Epithelial cell of proximal tubule (primary cell): Measurements from ENCODE around the gene HMGCLL1. TPM values are rescaled to one million over a fixed set of nuclear protein-coding genes. Genes with fewer than 3 reads are reported as not detected.

Source experiments
- DNase-seq: peaks from one replicate; pipeline ENCODE4 v3.0.0-alpha.2; 2011; ENCODE audit warnings: low read depth
- H3K4me3 ChIP-seq: 2 replicates; pipeline ENCODE4 v1.5.1; 2011; ENCODE audit warnings: low read depth, mild to moderate bottlenecking, low read length
- total RNA-seq: library from RNA; depleted of rRNA; stranded (reverse); fragments of >200 nt; gene quantifications from 2 replicates; pipeline ENCODE4 v1.2.3, GENCODE V29; 2015
- TF ChIP-seq, protein P1 (sequence below): conservative IDR thresholded peaks from 2 replicates; pipeline ENCODE4 v1.5.1; 2012; ENCODE audit warnings: low read depth, mild to moderate bottlenecking, low read length

The HMGCLL1 gene
- total RNA-seq, 1 donor from 2014 or later, result 0.06 TPM

DNA sequence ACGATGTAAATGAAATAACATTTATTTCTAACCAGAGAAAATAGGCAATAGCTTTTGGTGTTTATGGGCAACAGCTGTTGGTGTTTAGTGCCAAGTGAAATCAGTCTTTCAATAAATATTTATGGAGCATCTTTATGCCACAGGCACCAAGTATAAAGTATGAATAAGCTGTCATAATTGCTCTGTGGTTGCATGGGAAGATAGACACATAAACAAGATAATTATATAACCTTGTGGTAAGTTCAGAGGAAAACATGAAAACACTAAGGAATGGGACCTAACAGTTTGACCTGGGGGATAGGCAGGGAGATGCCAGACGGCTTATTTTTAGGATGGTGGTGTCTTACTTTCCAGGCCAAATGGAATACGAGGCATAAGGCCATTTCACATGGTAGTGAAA is 140.8 kb downstream of the HMGCLL1 start:
- TF ChIP-seq, protein P1, sequence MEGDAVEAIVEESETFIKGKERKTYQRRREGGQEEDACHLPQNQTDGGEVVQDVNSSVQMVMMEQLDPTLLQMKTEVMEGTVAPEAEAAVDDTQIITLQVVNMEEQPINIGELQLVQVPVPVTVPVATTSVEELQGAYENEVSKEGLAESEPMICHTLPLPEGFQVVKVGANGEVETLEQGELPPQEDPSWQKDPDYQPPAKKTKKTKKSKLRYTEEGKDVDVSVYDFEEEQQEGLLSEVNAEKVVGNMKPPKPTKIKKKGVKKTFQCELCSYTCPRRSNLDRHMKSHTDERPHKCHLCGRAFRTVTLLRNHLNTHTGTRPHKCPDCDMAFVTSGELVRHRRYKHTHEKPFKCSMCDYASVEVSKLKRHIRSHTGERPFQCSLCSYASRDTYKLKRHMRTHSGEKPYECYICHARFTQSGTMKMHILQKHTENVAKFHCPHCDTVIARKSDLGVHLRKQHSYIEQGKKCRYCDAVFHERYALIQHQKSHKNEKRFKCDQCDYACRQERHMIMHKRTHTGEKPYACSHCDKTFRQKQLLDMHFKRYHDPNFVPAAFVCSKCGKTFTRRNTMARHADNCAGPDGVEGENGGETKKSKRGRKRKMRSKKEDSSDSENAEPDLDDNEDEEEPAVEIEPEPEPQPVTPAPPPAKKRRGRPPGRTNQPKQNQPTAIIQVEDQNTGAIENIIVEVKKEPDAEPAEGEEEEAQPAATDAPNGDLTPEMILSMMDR, result no peak
- no peak overlapping the region for H3K4me3 ChIP-seq

DNA sequence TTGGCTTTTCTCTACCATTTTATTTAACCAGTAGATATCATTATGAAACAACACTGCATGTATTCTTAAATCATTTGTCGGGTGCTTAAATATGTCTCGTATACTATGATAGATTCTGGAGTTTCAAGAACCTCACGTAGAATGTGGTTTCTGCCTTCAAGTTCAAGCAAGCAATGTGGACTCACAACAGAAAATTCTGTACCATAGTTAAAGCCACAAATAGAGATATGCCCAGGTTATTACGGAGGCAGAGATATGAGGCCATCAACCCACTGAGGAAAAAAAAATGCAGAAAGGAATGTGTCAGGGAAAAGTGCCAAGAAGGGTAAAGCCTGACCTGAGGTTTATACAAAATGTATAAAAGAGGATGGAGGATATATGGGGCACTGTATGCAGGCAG is 141.9 kb downstream of the HMGCLL1 start:
- DNase-seq, result no peak
- no peak overlapping the region for H3K4me3 ChIP-seq
- TF ChIP-seq, protein P1, result no peak

More for the DNA sequence above, 140.8 kb downstream of the HMGCLL1 start:
- DNase-seq, result no peak

DNA sequence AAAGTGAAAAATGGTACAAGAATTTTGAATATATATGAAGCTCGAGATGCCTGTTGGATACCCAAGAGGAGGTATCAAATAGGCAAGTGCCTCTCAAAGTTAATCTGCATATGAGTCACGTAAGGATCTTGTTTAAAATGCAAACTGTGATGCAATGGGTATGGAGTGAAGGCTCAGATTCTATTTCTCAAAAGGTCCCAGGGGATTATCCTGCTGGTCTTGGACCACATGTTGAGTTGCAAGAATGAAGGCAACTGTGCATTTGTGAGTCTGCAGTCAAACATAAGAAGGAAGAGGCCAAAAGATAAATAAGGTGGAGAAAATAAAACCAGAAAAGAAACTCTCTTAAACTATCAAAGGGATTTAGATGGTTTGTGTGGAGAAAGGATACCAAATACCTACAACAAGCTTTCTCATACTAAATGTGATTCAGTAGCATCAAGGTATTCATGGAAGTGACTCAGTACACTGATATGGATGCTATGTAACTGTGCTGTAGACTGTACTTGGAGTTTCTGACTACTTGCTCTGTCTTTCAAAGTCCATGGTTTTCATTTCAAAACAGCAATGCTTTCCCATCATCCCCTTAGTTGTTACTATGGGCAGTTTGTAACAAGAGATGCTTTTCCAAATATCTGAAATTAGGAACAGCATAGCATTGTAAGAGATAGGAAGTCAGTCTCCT is 145.4 kb downstream of the HMGCLL1 start:
- H3K4me3 ChIP-seq, result no peak overlapping the region
- TF ChIP-seq, protein P1, result no peak
- no peak for DNase-seq

DNA sequence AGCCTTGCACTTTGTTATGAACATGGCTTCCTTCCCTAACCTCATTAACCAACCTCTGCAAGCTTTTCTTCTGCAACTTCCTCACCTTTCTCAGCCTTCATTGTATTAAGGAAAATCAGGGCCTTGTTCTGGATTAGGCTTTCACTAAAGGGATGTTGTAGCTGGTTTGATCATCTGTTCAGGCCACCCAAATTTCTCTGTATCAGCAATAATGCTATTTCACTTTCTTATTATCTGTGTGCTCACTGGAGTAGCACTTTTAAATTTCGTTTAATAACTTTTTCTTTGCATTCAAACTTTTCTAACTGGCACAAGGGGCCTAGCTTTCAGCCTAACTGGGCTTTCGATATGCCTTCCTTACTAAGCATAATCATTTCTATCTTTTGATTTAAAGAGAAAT is 155.1 kb downstream of the HMGCLL1 start:
- TF ChIP-seq, protein P1, result no peak
- no peak overlapping the region for H3K4me3 ChIP-seq
- no peak for DNase-seq

DNA sequence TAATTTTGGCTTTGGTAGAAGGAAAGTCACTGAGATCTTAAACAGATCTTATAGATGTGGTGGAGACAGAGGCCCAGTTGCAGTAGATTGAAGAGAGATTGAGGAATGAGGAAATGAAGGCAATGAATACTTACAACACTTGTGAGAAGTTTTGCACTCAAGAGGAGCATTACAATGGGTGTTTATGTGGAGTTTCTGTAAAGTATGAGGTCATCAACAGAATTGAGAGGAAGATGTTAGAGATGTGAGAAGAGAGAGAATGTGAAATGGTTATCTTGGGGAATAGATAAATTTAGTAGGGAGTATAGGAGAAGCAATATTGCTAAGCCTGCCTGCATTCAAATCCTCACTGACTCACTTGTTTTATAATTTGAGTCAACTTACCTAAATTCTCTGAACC is 168.3 kb downstream of the HMGCLL1 start:
- TF ChIP-seq, protein P1, result no peak
- no peak for DNase-seq
- H3K4me3 ChIP-seq, result no peak overlapping the region

- TF ChIP-seq, protein P1, result no peak
- DNase-seq, result no peak
Observed at GRCh38 chr6:55405474-55406235, 173.3 kb downstream of the HMGCLL1 start.

More at GRCh38 chr6:55405474-55406235, 173.3 kb downstream of the HMGCLL1 start:
- H3K4me3 ChIP-seq, result no peak overlapping the region
